IMR-90 (cell line): ENCODE results near the gene ZNF19.
A peak's percentile ranks its signal among the peaks of the same experiment; 100 is the strongest.

Experiments
- CEBPB ChIP-seq: IDR thresholded peaks from 2 replicates; pipeline ENCODE4 v1.6.1; 2012; ENCODE audit warnings: low read depth, low read length, improper control_type of control experiment
- CTCF ChIP-seq: conservative IDR thresholded peaks from 2 replicates; pipeline ENCODE4 v1.5.1; 2012; ENCODE audit warnings: mild to moderate bottlenecking, low read depth, low read length, improper control_type of control experiment
- FOS ChIP-seq: fragments of 150-350 bp; IDR thresholded peaks from 2 replicates; pipeline ENCODE4 v1.6.1; 2016; ENCODE audit warnings: low read depth, low read length
- POLR2A ChIP-seq: IDR thresholded peaks from 2 replicates; pipeline ENCODE4 v1.6.1; 2012; ENCODE audit warnings: mild to moderate bottlenecking, low read depth, low read length
- RAD21 ChIP-seq: IDR thresholded peaks from 2 replicates; pipeline ENCODE4 v1.6.1; 2012; ENCODE audit warnings: low read length, improper control_type of control experiment

GRCh38 chr16:71460236-71460635, 28.9 kb downstream of the ZNF19 start:
- no peak for TF ChIP-seq CTCF
- no peak for TF ChIP-seq FOS
- TF ChIP-seq CEBPB = peak; percentile 83
- TF ChIP-seq RAD21 = no peak
- TF ChIP-seq POLR2A = no peak
